Measurements from ENCODE around the gene STPG1. TPM values are rescaled to one million over a fixed set of nuclear protein-coding genes. Genes with fewer than 3 reads are reported as not detected.

Gene STPG1
- total and polyA plus RNA-seq, 2 of the 13 experiments (the other 11 are each of a cell fraction or from before 2014, with no cell fraction given) = 3.4 to 4.3 TPM

- TF ChIP-seq ZHX2 (IDR thresholded peaks at IDR 0.05; ENCODE audit: low read depth) (no peak), ZHX2 (CRISPR knock-in tag; IDR thresholded peaks at IDR 0.05; ENCODE audit: borderline replicate concordance) (no peak), ZBTB37 (CRISPR knock-in tag; IDR thresholded peaks at IDR 0.05) (no peak), ZNF34 (CRISPR knock-in tag; IDR thresholded peaks at IDR 0.05; ENCODE audit: borderline replicate concordance) (no peak), ETS1 (CRISPR knock-in tag; IDR thresholded peaks at IDR 0.05) (no peak), ZNF788 (CRISPR knock-in tag; IDR thresholded peaks at IDR 0.05; ENCODE audit: borderline replicate concordance) (no peak), ZNF317 (CRISPR knock-in tag; IDR thresholded peaks at IDR 0.05) (no peak)
These were observed 83.6 kb downstream of the STPG1 start (continued) for GRCh38 chr1:24329797-24330543.

All from HepG2 (cell line).